ENCODE data around the gene SLC26A6.

Gene SLC26A6

DNA sequence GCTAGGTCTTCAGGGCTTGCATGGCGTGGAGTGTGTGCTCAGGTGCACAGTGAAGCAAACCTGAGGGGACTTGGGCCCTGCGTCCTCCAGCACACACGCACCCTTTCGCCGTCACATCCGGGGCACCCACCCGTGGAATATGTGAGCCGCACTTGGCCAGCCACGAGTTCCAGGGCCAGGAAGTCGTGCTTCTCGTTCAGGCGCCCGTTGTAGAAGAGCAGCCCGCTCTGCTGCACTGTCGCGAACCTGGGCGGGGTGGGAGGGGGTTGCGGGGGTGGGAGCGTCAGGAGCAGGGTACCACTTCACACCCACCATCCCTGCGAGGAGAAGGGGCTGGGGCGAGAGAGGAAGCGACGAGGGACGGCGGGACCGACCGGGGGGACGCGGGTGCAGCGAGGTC, 20.3 kb upstream of the SLC26A6 start:
- no peak for DNase-seq (ENCODE audit: low read depth, low spot score)
- no peak overlapping the region for H3K9ac ChIP-seq (ENCODE audit: insufficient read length)
- H3K4me3 ChIP-seq, result peak overlapping the region; percentile 73; the same call in 1 of the 2 replicates
- no peaks in the 10 kb centered on the region for H3K36me3 ChIP-seq (ENCODE audit: insufficient read depth, low read length)
- no peak for TF ChIP-seq FOXP2 (optimal IDR thresholded peaks at IDR 0.05; ENCODE audit: control extremely low read depth, extremely low read length, insufficient read depth)
- TF ChIP-seq EZH2 (IDR thresholded peaks at IDR 0.05), result no peak
- no peak for TF ChIP-seq POLR2AphosphoS5 (IDR thresholded peaks at IDR 0.05; ENCODE audit: borderline replicate concordance, low read depth, low read length)
- H3K9me3 ChIP-seq (ENCODE audit: low read depth, low read length), result no peaks in the 10 kb centered on the region
- no peak overlapping the region for H3K27ac ChIP-seq

DNA sequence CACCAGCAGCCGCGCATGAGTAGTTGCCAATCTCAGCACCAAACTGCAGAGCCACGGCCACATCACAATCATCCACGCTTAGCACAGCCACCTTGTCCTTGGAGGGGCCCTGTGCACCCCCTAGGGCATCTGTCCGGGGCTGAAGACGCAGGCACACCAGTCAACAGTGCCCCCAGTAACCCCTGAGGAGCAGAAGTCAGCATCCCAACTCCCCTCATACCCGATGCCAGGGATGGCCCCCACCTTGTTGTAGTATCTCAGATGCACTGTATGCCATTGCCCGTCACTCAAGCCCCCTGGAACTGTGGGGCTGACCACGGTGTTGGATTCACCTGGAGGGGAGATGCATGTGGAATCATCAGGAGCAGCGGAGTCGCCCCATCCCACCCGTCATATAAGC, 19.8 kb upstream of the SLC26A6 start:
- H3K9ac ChIP-seq (ENCODE audit: insufficient read length), result no peak overlapping the region
- no peak for TF ChIP-seq POLR2AphosphoS5 (IDR thresholded peaks at IDR 0.05; ENCODE audit: borderline replicate concordance, low read depth, low read length)
- no peak for TF ChIP-seq EZH2 (IDR thresholded peaks at IDR 0.05)
- TF ChIP-seq FOXP2 (optimal IDR thresholded peaks at IDR 0.05; ENCODE audit: control extremely low read depth, extremely low read length, insufficient read depth), result no peak
- no peak overlapping the region for H3K4me3 ChIP-seq
- no peaks in the 10 kb centered on the region for H3K36me3 ChIP-seq (ENCODE audit: insufficient read depth, low read length)
- no peak for DNase-seq (ENCODE audit: low read depth, low spot score)
- H3K27ac ChIP-seq, result no peak overlapping the region
- H3K9me3 ChIP-seq (ENCODE audit: low read depth, low read length), result no peaks in the 10 kb centered on the region

DNA sequence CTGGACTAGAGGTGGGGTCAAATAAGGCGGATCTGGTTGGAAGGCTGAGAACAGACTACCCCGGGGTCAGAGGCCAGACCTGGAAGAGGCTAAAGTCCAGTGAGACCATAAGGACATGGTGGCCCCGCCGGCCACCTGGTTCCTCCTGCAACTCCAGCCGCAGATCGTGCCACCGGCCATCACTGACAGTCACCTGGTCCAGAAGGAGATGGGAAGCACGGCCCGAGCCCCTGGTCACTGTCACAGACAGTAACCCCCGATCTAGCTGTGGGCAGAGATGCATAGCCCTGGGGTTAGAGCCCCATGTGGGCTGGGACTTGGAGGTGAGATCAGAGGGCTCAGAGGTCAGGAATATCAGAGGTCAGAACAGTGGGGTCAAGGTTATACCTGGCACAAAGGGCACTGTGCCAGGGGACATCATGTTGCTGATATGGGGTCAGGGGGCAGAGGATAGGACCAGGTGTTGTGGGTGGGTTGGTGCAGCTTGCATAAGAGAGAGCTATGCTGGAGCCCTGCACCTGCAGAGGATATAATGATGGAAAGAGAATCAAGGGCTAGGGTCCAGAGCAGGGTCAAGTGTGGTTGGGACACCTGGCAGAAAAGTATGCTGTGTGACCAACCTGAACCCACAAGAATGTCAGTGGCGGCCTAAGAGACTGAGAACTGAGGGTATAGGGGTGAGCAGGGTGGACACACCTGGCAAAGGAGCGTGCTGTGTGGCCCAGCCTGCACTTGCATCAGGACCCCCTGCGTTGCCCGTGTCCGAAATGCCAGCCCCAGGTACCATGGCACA, 17.9 kb upstream of the SLC26A6 start:
- no peak for TF ChIP-seq POLR2AphosphoS5 (IDR thresholded peaks at IDR 0.05; ENCODE audit: borderline replicate concordance, low read depth, low read length)
- TF ChIP-seq FOXP2 (optimal IDR thresholded peaks at IDR 0.05; ENCODE audit: control extremely low read depth, extremely low read length, insufficient read depth), result no peak
- no peak for TF ChIP-seq EZH2 (IDR thresholded peaks at IDR 0.05)
- H3K27ac ChIP-seq, result no peak overlapping the region
- H3K4me3 ChIP-seq, result no peak overlapping the region
- no peaks in the 10 kb centered on the region for H3K9me3 ChIP-seq (ENCODE audit: low read depth, low read length)
- H3K36me3 ChIP-seq (ENCODE audit: insufficient read depth, low read length), result no peaks in the 10 kb centered on the region
- no peak overlapping the region for H3K9ac ChIP-seq (ENCODE audit: insufficient read length)
- DNase-seq (ENCODE audit: low read depth, low spot score), result no peak

- H3K4me3 ChIP-seq, result no peak overlapping the region
- no peak for TF ChIP-seq POLR2AphosphoS5 (IDR thresholded peaks at IDR 0.05; ENCODE audit: borderline replicate concordance, low read depth, low read length)
- no peak for TF ChIP-seq FOXP2 (optimal IDR thresholded peaks at IDR 0.05; ENCODE audit: control extremely low read depth, extremely low read length, insufficient read depth)
- TF ChIP-seq EZH2 (IDR thresholded peaks at IDR 0.05), result no peak
- H3K9me3 ChIP-seq (ENCODE audit: low read depth, low read length), result no peaks in the 10 kb centered on the region
- no peak overlapping the region for H3K9ac ChIP-seq (ENCODE audit: insufficient read length)
- no peaks in the 10 kb centered on the region for H3K36me3 ChIP-seq (ENCODE audit: insufficient read depth, low read length)
- no peak overlapping the region for H3K27ac ChIP-seq
- no peak for DNase-seq (ENCODE audit: low read depth, low spot score)
These were observed 16.5 kb upstream of the SLC26A6 start for GRCh38 chr3:48651771-48652170.

GRCh38 chr3:48650723-48651122, 15.5 kb upstream of the SLC26A6 start:
- DNase-seq (ENCODE audit: low read depth, low spot score), result no peak
- Histone ChIP-seq H3K9ac (ENCODE audit: insufficient read length) (no peak overlapping the region), H3K9me3 (ENCODE audit: low read depth, low read length) (no peaks in the 10 kb centered on the region), H3K36me3 (ENCODE audit: insufficient read depth, low read length) (no peaks in the 10 kb centered on the region), H3K27ac (no peak overlapping the region), H3K4me3 (no peak overlapping the region)
- no peak for TF ChIP-seq POLR2AphosphoS5 (IDR thresholded peaks at IDR 0.05; ENCODE audit: borderline replicate concordance, low read depth, low read length)
- no peak for TF ChIP-seq EZH2 (IDR thresholded peaks at IDR 0.05)
- TF ChIP-seq FOXP2 (optimal IDR thresholded peaks at IDR 0.05; ENCODE audit: control extremely low read depth, extremely low read length, insufficient read depth), result no peak

GRCh38 chr3:48648188-48648850, 13.1 kb upstream of the SLC26A6 start:
- no peak for TF ChIP-seq EZH2 (IDR thresholded peaks at IDR 0.05)
- no peak overlapping the region for H3K27ac ChIP-seq
- H3K9ac ChIP-seq (ENCODE audit: insufficient read length), result no peak overlapping the region
- no peak for DNase-seq (ENCODE audit: low read depth, low spot score)
- no peaks in the 10 kb centered on the region for H3K36me3 ChIP-seq (ENCODE audit: insufficient read depth, low read length)
- no peaks in the 10 kb centered on the region for H3K9me3 ChIP-seq (ENCODE audit: low read depth, low read length)
- H3K4me3 ChIP-seq, result no peak overlapping the region

DNA sequence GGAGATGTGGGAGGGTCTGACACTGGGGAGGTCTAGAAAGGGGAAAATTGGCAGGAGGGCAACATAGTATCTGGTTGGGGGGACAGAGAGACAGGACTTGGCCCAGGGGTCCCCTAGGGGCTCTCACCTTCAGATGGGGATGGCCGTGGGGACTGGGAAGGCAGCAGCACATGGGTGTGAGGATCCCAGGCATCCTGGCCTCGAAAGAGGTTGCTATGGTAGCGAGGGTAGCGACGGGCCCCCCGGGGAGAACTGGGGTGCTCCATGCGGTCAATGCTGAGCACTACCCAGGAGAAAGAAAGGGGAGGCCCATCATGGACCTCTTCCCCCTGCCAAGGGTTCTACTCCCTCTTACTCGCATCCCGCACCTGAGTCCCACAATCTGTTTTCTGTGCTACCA, 12.5 kb upstream of the SLC26A6 start:
- H3K27ac ChIP-seq, result no peak overlapping the region
- H3K4me3 ChIP-seq, result no peak overlapping the region
- H3K36me3 ChIP-seq (ENCODE audit: insufficient read depth, low read length), result no peaks in the 10 kb centered on the region
- TF ChIP-seq EZH2 (IDR thresholded peaks at IDR 0.05), result no peak
- TF ChIP-seq FOXP2 (optimal IDR thresholded peaks at IDR 0.05; ENCODE audit: control extremely low read depth, extremely low read length, insufficient read depth), result no peak
- TF ChIP-seq POLR2AphosphoS5 (IDR thresholded peaks at IDR 0.05; ENCODE audit: borderline replicate concordance, low read depth, low read length), result no peak
- H3K9me3 ChIP-seq (ENCODE audit: low read depth, low read length), result no peaks in the 10 kb centered on the region
- no peak for DNase-seq (ENCODE audit: low read depth, low spot score)
- no peak overlapping the region for H3K9ac ChIP-seq (ENCODE audit: insufficient read length)

DNA sequence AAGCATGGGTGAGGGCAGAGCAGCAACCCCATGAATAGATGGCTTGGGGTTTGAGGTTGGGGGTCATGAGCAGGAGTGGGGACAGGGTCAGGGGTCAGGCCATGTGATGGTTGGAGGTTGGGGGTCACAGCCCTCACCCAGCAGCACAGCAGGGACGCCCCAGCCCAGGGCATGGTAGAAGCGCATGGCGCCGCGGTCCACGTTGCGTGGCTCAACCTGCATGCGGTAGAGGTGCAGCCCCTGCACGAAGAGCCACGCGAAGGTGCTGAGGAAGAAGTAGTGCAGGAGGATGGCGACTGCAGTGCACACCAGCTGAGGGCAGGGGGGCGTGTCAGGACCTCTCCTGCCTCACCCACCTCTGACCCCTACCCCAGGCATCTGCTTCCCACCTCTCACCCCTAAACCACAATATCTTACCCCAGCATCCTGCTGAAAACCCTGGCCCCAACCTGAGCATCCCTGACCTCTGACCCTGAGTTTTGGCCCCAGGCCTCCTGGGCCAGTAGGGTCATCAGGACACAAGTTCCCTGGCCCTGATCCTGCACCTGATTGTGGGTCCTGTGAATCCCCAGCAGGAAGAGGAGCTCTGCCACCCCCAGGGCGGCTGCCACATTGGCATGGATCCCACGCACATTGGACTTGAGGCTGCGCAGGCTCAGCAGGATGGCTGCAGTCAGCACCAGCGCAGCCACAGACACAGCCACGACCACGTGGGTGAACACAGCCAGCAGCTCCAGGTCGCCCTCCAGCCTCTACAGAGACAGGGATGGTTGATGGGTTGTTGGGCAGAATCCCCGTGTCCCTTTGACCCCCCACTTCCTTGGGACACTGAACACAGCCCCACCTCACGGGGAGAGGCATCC, 9.9 kb upstream of the SLC26A6 start:
- no peak for DNase-seq (ENCODE audit: low read depth, low spot score)
- no peak overlapping the region for H3K9ac ChIP-seq (ENCODE audit: insufficient read length)
- H3K36me3 ChIP-seq (ENCODE audit: insufficient read depth, low read length), result no peaks in the 10 kb centered on the region
- no peak for TF ChIP-seq POLR2AphosphoS5 (IDR thresholded peaks at IDR 0.05; ENCODE audit: borderline replicate concordance, low read depth, low read length)
- no peak for TF ChIP-seq FOXP2 (optimal IDR thresholded peaks at IDR 0.05; ENCODE audit: control extremely low read depth, extremely low read length, insufficient read depth)
- TF ChIP-seq EZH2 (IDR thresholded peaks at IDR 0.05), result no peak
- H3K9me3 ChIP-seq (ENCODE audit: low read depth, low read length), result no peaks in the 10 kb centered on the region
- H3K4me3 ChIP-seq, result no peak overlapping the region
- H3K27ac ChIP-seq, result no peak overlapping the region
